WERI-Rb-1 (cell line): ENCODE measurements around the gene BCO1.

Source experiments
- DNase-seq: peaks from one replicate; pipeline ENCODE4 v3.0.0-alpha.2; 2020
- H3K27ac ChIP-seq: fragments of 250-450 bp; sonication (Bioruptor Pico); 2 replicates; pipeline ENCODE4 v1.5.1; 2020; ENCODE audit warnings: mild to moderate bottlenecking, moderate library complexity
- H3K27me3 ChIP-seq: fragments of 250-450 bp; sonication (Bioruptor Pico); 2 replicates; pipeline ENCODE4 v1.5.1; 2021; ENCODE audit warnings: mild to moderate bottlenecking, low read depth, moderate library complexity; ENCODE audit not compliant: insufficient read depth, severe bottlenecking
- H3K36me3 ChIP-seq: fragments of 250-450 bp; sonication (Bioruptor Pico); 2 replicates; pipeline ENCODE4 v1.5.1; 2020; ENCODE audit warnings: mild to moderate bottlenecking, moderate library complexity
- H3K4me3 ChIP-seq: 2 replicates; pipeline ENCODE4 v1.5.1; 2011; ENCODE audit warnings: low read depth, mild to moderate bottlenecking, control low read depth, low read length
- H3K9me3 ChIP-seq: fragments of 250-450 bp; sonication (Bioruptor Pico); 2 replicates; pipeline ENCODE4 v1.5.1; 2021; ENCODE audit warnings: mild to moderate bottlenecking, moderate library complexity; ENCODE audit not compliant: severe bottlenecking
- TF ChIP-seq, protein P1 (sequence below): IDR thresholded peaks from 2 replicates; pipeline ENCODE4 v1.5.1; 2011; ENCODE audit warnings: low read depth, mild to moderate bottlenecking, control low read depth, inconsistent platforms, low read length

The BCO1 gene

DNA sequence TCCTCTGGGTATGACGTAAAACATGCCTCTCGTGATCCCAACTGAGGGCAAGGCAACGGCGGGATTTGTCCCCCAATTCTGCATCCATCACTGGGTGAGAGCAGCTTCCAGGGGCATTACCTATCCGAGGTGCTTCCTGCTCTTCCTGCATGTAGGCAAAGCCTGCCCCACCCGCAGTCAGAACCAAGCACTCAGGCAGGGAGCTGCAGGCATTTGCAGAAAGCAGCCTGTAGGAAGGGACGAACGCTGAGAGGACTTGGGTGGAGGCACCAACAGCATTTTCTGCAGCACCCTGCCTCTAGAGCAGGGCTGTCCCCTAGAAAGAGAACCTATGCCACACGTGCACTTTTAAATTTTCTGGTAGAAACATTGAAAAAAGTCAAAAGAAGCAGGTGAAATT is 5.5 kb downstream of the BCO1 start:
- Histone ChIP-seq H3K27ac (no peak overlapping the region), H3K9me3 (no peaks in the 10 kb centered on the region), H3K27me3 (peaks cover 7% of the 10 kb centered on the region), H3K36me3 (no peaks in the 10 kb centered on the region), H3K4me3 (no peak overlapping the region)
- DNase-seq: no peak
- TF ChIP-seq, protein P1, sequence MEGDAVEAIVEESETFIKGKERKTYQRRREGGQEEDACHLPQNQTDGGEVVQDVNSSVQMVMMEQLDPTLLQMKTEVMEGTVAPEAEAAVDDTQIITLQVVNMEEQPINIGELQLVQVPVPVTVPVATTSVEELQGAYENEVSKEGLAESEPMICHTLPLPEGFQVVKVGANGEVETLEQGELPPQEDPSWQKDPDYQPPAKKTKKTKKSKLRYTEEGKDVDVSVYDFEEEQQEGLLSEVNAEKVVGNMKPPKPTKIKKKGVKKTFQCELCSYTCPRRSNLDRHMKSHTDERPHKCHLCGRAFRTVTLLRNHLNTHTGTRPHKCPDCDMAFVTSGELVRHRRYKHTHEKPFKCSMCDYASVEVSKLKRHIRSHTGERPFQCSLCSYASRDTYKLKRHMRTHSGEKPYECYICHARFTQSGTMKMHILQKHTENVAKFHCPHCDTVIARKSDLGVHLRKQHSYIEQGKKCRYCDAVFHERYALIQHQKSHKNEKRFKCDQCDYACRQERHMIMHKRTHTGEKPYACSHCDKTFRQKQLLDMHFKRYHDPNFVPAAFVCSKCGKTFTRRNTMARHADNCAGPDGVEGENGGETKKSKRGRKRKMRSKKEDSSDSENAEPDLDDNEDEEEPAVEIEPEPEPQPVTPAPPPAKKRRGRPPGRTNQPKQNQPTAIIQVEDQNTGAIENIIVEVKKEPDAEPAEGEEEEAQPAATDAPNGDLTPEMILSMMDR: no peak

DNA sequence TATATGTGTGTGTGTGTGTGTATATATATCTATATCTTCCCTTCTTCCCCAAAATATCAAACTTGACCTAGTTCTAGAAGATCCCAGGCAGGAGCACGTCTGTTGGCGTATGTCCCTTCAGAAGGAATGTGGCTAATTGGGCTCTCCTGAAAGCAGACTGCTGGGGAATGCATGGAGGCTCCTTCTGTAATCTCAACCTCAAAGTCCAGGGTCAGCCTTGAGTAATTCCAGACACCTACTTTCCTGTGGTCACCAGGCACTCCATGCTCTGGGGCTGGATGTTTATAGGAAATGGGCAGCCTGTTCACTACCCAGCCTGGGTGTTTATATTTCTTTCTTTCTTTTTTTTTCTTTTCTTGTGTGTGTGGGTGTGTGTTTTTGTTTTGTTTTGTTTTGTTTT is 13.4 kb downstream of the BCO1 start:
- no peaks in the 10 kb centered on the region for H3K36me3 ChIP-seq
- H3K4me3 ChIP-seq: no peak overlapping the region
- H3K9me3 ChIP-seq: no peaks in the 10 kb centered on the region
- no peak for DNase-seq
- TF ChIP-seq, protein P1: no peak
- H3K27me3 ChIP-seq: no peaks in the 10 kb centered on the region
- H3K27ac ChIP-seq: no peak overlapping the region

DNA sequence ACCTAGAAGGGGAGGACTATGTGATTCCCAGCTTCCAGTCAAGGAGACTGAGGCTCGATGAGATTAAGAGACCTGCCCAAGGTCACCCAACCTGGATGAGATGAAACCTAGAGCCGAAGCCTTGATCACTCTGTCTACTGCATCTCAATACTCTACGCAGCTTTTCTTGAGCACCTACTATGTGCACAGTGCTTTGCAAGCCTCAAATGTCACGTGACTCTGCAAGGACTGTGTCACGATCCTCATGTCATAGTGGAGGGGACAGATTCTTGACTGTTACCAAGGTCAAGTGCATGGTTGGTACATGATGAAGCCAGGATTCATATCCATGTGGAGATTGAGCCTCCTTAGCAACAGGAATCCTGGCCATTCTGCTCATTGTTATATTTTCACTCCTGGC is 14.7 kb downstream of the BCO1 start:
- TF ChIP-seq, protein P1: no peak
- H3K27ac ChIP-seq: no peak overlapping the region
- H3K27me3 ChIP-seq: no peaks in the 10 kb centered on the region
- no peak overlapping the region for H3K4me3 ChIP-seq
- no peaks in the 10 kb centered on the region for H3K36me3 ChIP-seq
- H3K9me3 ChIP-seq: no peaks in the 10 kb centered on the region
- DNase-seq: no peak

DNA sequence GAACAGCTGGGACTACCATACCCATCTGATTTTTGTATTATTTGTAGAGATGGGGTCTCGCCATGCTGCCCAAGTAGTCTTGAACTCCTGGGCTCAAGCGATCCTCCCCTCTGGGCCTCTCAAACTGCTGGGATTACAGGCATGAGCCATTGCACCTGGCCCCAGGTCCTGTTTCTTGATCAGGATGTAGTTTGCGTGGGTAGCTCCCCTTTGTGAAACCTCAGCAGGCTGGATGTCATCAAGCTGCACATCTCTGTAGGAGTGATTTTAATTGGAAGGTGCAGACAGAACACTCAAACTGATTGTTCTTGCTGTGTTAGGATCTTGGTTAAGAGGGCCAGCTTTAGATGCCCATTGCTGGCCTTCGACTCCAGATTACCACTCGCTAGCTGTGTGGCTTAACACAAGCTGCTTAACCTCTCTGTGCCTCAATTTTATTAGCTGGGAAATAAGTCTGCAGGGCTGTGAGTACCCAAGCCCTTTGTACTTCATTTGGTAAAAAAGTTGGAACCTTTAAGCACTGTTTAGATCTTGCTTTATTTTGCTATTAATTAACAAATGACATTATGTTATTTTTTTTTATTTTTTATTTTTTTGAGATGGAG is 16.5 kb downstream of the BCO1 start:
- H3K9me3 ChIP-seq: no peaks in the 10 kb centered on the region
- no peak overlapping the region for H3K27ac ChIP-seq
- H3K27me3 ChIP-seq: no peaks in the 10 kb centered on the region
- TF ChIP-seq, protein P1: no peak
- DNase-seq: no peak
- H3K4me3 ChIP-seq: no peak overlapping the region
- no peaks in the 10 kb centered on the region for H3K36me3 ChIP-seq

DNA sequence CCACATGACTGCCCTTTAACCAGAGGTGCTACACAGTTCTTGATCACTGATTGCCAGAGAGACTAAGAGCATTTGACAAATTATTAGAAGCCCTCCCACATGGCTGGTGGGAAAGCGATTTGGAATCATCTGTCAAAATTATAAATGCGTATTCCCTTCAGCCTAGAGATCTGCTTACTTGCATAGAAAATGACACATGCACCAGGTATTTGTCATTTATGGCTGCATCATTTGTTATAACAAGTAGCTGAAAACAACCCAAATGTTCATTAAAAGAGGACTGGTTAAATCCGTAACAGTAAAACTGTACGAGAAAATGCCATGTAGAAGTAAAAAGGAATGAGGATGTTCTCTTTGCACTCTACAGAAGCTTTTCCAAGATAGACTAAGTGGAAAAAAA is 21.4 kb downstream of the BCO1 start:
- TF ChIP-seq, protein P1: no peak
- no peak overlapping the region for H3K4me3 ChIP-seq
- DNase-seq: no peak

DNA sequence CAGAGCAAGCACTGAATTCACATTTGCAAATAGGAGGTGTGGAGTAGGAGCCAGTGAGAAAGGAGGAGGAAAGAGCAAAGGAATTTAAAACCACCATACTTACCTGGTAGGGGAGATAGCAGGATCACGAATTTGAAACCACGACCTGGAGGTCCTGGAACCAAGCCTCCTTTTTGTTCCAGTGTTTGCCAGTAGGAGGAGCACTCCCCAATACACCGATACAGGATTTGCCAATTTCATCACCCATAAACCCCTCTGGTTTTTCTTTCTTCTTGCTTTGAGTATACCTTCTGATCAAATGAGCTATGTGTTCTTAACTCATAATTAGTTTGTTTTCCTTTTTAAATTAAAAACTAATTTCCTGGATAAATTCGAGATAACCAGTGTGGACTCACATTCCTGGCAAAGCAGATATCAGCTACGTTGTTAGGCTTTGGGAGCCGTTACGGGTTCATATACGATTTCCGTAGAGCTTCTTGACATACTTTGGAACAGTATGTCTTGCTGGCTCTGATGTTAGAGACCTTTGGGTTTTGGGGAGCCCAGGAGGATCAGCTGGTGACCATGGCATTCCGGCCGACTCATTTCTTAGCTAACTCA is 22.7 kb downstream of the BCO1 start:
- H3K27me3 ChIP-seq: no peaks in the 10 kb centered on the region
- H3K9me3 ChIP-seq: no peaks in the 10 kb centered on the region
- DNase-seq: no peak

More for the DNA sequence above, 21.4 kb downstream of the BCO1 start:
- no peaks in the 10 kb centered on the region for H3K9me3 ChIP-seq
- no peaks in the 10 kb centered on the region for H3K36me3 ChIP-seq
- H3K27me3 ChIP-seq: no peaks in the 10 kb centered on the region
- no peak overlapping the region for H3K27ac ChIP-seq

More for the DNA sequence above, 22.7 kb downstream of the BCO1 start:
- Histone ChIP-seq H3K27ac (no peak overlapping the region), H3K4me3 (no peak overlapping the region), H3K36me3 (no peaks in the 10 kb centered on the region)
- TF ChIP-seq, protein P1: peak; percentile 51
